Parathyroid adenoma (tissue), 2 donors: ENCODE data around the gene IGF1.

Experiments
- H2AFZ ChIP-seq: fragments of 300-600 bp; sonication (generic); one replicate; pipeline ENCODE4 v1.7.0; 2017; ENCODE audit warnings: antibody characterized with exemption, mild to moderate bottlenecking
- H3K27ac ChIP-seq: fragments of 300-600 bp; sonication (generic); one replicate; pipeline ENCODE4 v1.7.0; 2017
- H3K27me3 ChIP-seq: fragments of 300-600 bp; sonication (generic); one replicate; pipeline ENCODE4 v1.7.0; 2017; ENCODE audit warnings: low read length; ENCODE audit not compliant: control insufficient read depth, insufficient read depth
- H3K36me3 ChIP-seq: fragments of 300-600 bp; sonication (generic); one replicate; pipeline ENCODE4 v1.7.0; 2017; ENCODE audit warnings: low read length; ENCODE audit not compliant: control insufficient read depth, insufficient read depth
- H3K4me1 ChIP-seq: fragments of 300-600 bp; sonication (generic); one replicate; pipeline ENCODE4 v1.7.0; 2017; ENCODE audit warnings: control low read depth
- H3K4me2 ChIP-seq: fragments of 300-600 bp; sonication (generic); one replicate; pipeline ENCODE4 v1.7.0; 2017; ENCODE audit warnings: low read length
- H3K4me3 ChIP-seq: fragments of 300-600 bp; sonication (generic); one replicate; pipeline ENCODE4 v1.7.0; 2017; ENCODE audit warnings: low read depth, low read length
- H3K79me2 ChIP-seq: fragments of 300-600 bp; sonication (generic); one replicate; pipeline ENCODE4 v1.7.0; 2017; ENCODE audit warnings: control low read depth
- H3K9ac ChIP-seq: fragments of 300-600 bp; sonication (generic); one replicate; pipeline ENCODE4 v1.7.0; 2017; ENCODE audit warnings: mild to moderate bottlenecking
- H3K9me3 ChIP-seq: fragments of 300-600 bp; sonication (generic); one replicate; pipeline ENCODE4 v1.7.0; 2017; ENCODE audit warnings: low read length; ENCODE audit not compliant: control insufficient read depth
- CTCF ChIP-seq: fragments of 300-600 bp; sonication (generic); IDR thresholded peaks from one replicate; pipeline ENCODE4 v1.7.0; 2017; ENCODE audit warnings: antibody characterized with exemption, mild to moderate bottlenecking
- donor health status: primary hyperparathyroidism.

IGF1 gene

DNA sequence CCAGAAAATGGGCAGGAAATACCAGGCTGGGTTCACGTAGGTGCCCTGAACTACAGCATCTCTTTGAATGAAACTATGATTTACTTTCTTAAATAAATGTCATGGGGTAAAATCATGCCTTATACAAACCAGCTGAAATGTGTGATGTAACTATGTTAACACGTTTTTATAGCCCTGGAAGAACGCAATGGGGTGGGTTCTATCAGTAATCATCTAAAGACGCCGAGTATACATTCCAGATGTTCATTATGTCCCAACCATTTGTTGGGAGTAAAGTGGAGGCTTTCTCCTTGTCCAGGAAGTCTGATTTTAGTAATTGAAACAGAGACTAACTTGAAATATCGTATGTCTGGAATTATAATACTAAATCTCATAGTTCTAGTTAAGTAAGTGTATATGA lies 16.2 kb upstream of the IGF1 start:
- TF ChIP-seq CTCF = no peak
- Histone ChIP-seq H3K27me3 (no peaks in the 10 kb centered on the region), H3K9me3 (no peaks in the 10 kb centered on the region), H3K4me3 (no peak overlapping the region), H3K9ac (no peak overlapping the region), H3K79me2 (no peaks in the 10 kb centered on the region), H2AFZ (no peak overlapping the region), H3K36me3 (no peaks in the 10 kb centered on the region), H3K4me2 (no peak overlapping the region), H3K4me1 (no peaks in the 10 kb centered on the region), H3K27ac (no peak overlapping the region)

DNA sequence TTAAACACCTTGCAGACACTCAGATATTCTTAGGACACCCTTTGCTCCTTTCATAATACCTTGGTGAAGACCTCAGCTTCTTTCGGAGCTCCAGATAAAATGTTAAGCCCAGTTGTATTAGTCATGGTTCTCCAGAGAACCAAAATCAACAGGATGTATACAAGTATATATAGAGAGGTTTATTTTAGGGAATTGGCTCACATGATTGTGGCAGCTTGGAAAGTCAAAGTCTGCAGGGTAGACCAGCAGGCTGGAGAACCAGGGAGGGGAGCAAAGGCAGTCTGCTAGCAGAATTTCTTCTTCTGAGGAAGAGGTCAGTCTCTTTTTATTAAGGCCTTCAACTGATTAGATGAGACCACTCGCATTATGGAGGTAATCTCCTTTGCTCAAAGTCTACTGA lies 6.9 kb upstream of the IGF1 start:
- Histone ChIP-seq H3K4me2 (no peak overlapping the region), H3K36me3 (no peaks in the 10 kb centered on the region), H3K27me3 (no peaks in the 10 kb centered on the region), H2AFZ (no peak overlapping the region), H3K9me3 (no peaks in the 10 kb centered on the region), H3K27ac (no peak overlapping the region), H3K4me3 (no peak overlapping the region), H3K4me1 (no peaks in the 10 kb centered on the region), H3K79me2 (no peaks in the 10 kb centered on the region), H3K9ac (no peak overlapping the region)
- TF ChIP-seq CTCF = no peak

GRCh38 chr12:102486153-102486552 lies 5.8 kb upstream of the IGF1 start:
- Histone ChIP-seq H3K4me2 (no peak overlapping the region), H3K4me1 (no peaks in the 10 kb centered on the region), H3K27ac (no peak overlapping the region), H3K36me3 (no peaks in the 10 kb centered on the region), H3K79me2 (no peaks in the 10 kb centered on the region), H3K27me3 (no peaks in the 10 kb centered on the region), H3K9me3 (no peaks in the 10 kb centered on the region), H3K4me3 (no peak overlapping the region), H2AFZ (no peak overlapping the region), H3K9ac (no peak overlapping the region)
- TF ChIP-seq CTCF = no peak

DNA sequence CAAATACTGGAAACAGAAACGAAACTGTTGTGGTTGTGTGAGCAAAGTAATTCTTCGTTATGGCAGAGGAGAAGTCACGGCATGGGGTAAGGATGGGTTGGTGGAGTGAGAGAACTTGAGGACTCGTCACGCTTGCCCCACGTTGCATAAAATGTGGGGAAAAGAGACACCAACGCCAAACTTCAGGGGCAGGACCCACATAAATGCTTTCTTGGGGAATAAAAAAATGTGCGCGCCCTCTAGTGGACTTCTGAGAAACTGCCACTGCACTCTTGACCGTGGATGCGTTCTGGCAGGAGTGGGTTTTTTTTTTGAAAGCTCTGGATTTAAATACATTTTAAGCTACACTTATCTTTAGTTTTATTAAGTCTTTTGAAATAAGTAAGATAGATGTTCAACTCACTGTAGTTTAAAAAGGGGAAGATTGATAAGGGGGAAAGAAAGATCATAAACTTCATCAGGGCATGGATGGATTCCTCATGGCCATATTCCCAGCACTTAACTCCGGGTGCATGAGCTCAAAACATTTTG lies 4.1 kb upstream of the IGF1 start:
- H3K27ac ChIP-seq = no peak overlapping the region
- peaks cover 2% of the 10 kb centered on the region for H3K4me1 ChIP-seq
- TF ChIP-seq CTCF = peak; percentile 86
- H3K4me3 ChIP-seq = no peak overlapping the region
- H3K36me3 ChIP-seq = no peaks in the 10 kb centered on the region
- no peaks in the 10 kb centered on the region for H3K9me3 ChIP-seq
- H3K9ac ChIP-seq = no peak overlapping the region
- H3K79me2 ChIP-seq = no peaks in the 10 kb centered on the region
- peak overlapping the region; percentile 58 for H3K4me2 ChIP-seq
- H2AFZ ChIP-seq = peak overlapping the region; percentile 60
- H3K27me3 ChIP-seq = no peaks in the 10 kb centered on the region

DNA sequence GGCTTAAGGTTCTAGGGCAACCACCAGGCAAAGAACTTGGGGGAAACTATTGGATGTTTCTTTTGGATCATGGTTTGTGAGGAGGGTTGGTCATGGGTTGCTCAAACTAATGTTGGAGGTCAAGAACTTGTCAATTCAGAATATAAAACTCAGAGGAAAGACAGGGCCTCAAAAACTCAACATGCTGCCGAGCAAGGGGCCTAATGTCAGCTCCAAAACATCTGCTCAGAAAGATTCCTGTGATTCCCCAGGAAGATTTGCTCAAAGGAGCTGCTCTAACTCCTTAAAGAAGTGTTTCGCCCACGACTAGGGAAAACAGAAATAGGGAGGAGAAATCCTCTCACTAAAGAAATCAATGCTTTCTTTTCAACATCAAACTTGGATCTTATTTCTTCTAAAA lies 3.7 kb upstream of the IGF1 start:
- H3K9ac ChIP-seq = no peak overlapping the region
- H3K79me2 ChIP-seq = no peaks in the 10 kb centered on the region
- peaks cover 2% of the 10 kb centered on the region for H3K4me1 ChIP-seq
- no peaks in the 10 kb centered on the region for H3K36me3 ChIP-seq
- TF ChIP-seq CTCF = no peak
- no peaks in the 10 kb centered on the region for H3K27me3 ChIP-seq
- peak overlapping the region; percentile 60 for H2AFZ ChIP-seq
- H3K27ac ChIP-seq = no peak overlapping the region
- H3K9me3 ChIP-seq = no peaks in the 10 kb centered on the region
- no peak overlapping the region for H3K4me3 ChIP-seq
- H3K4me2 ChIP-seq = no peak overlapping the region
